GM12875 (cell line): Measurements from ENCODE around the gene CANT1.

Experiments used
- H3K4me3 ChIP-seq: one replicate; pipeline ENCODE4 v1.5.1; 2011; ENCODE audit warnings: low read depth, low read length, control low read depth
- CTCF ChIP-seq: IDR thresholded peaks from 2 replicates; pipeline ENCODE4 v1.5.1; 2011; ENCODE audit warnings: low read depth, mild to moderate bottlenecking, control low read depth, inconsistent platforms, low read length, moderate library complexity, borderline replicate concordance; ENCODE audit not compliant: insufficient read depth

The CANT1 gene

GRCh38 chr17:79009397-79010303, at the start of gene CANT1:
CANT1 (minus strand) TSS chr17:79009764; CDS start chr17:78997622, 12,142 bp downstream.
- no peak for TF ChIP-seq CTCF
- H3K4me3 ChIP-seq: peak within 1 kb of the TSS; percentile 73

- no peak for TF ChIP-seq CTCF
- H3K4me3 ChIP-seq: no peak overlapping the region
Observed at GRCh38 chr17:79057737-79058385, 48.3 kb upstream of the CANT1 start.

- H3K4me3 ChIP-seq: no peak overlapping the region
- no peak for TF ChIP-seq CTCF
Observed at GRCh38 chr17:79055197-79055596, 45.6 kb upstream of the CANT1 start.

GRCh38 chr17:79054200-79054960, 44.8 kb upstream of the CANT1 start:
- TF ChIP-seq CTCF: no peak
- H3K4me3 ChIP-seq: no peak overlapping the region

GRCh38 chr17:79053251-79053925, 43.8 kb upstream of the CANT1 start:
- no peak for TF ChIP-seq CTCF
- H3K4me3 ChIP-seq: no peak overlapping the region

GRCh38 chr17:79052131-79052530, 42.6 kb upstream of the CANT1 start:
- H3K4me3 ChIP-seq: no peak overlapping the region
- TF ChIP-seq CTCF: no peak
